Adrenal gland (tissue), 5 donors: ENCODE measurements around the gene PAQR9.

Experiments
- POLR2A ChIP-seq, 2 donors: fragments of 450-650 bp; IDR thresholded peaks; one replicate each; pipeline ENCODE4 v1.6.1; 2017; ENCODE audit warnings: antibody characterized with exemption in 2 of 2, mild to moderate bottlenecking in 2 of 2, moderate library complexity in 1 of 2
- TF ChIP-seq, protein P1 (sequence below), 6 experiments: fragments of 450-650 bp in 4 of 6; fragments of 200-600 bp in 2 of 6; sonication (generic) in 1 of 6; IDR thresholded peaks; 1 replicate in 5 of 6; 2 replicates in 1 of 6; pipeline versions ENCODE4 v1.5.1 to v1.8.0; 2016 to 2021; ENCODE audit warnings: antibody characterized with exemption in 6 of 6, mild to moderate bottlenecking in 2 of 6, moderate library complexity in 1 of 6
- donor health status: DM: no; HTN: no; CAD: no.

DNA sequence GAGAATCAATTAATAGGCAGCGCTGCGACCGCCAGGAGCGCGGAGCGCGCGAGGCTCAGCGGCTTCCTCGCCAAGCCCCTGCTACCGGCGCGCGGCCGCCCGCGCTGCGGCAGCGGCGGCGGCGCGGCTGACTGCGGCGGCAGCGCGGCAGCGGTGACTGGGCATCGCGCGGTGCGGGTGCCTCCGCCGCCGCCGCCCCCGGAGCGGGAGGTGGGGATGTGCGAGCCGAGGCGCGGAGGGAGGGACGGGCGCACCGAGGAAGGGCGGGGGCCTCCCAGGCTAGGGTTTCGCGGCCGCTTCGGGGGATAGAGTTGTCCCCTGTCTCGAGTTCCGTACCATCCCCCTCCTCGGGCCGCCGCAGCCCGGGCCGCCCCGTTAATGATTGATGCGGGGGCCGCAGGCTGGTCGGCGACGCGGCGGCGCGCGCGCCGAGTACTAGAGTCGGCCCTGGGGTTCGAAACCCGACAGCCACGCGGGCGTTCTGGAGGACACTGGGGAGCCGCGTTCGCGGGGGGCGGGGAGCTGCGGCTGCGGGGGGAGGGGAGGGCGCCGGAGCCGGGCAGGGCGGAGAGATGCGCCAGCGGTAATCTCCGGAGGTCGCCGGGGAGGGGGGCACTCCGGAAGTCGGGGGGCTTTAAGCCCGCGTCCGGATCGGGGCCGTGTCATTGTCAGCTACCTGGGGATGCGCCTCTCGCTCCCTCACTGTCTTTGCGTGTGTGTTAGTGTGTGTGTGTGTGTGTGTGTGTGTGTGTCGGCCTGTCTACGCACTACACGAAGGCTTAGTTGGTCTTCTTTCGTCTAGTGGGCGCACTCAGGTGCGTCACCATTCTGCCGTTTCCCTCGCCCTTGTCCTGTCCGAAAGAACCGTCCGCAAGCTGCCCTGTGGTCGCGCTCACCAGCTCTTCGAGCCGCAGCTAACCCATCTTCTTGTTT is at the start of gene PAQR9:
- TF ChIP-seq, protein P1, sequence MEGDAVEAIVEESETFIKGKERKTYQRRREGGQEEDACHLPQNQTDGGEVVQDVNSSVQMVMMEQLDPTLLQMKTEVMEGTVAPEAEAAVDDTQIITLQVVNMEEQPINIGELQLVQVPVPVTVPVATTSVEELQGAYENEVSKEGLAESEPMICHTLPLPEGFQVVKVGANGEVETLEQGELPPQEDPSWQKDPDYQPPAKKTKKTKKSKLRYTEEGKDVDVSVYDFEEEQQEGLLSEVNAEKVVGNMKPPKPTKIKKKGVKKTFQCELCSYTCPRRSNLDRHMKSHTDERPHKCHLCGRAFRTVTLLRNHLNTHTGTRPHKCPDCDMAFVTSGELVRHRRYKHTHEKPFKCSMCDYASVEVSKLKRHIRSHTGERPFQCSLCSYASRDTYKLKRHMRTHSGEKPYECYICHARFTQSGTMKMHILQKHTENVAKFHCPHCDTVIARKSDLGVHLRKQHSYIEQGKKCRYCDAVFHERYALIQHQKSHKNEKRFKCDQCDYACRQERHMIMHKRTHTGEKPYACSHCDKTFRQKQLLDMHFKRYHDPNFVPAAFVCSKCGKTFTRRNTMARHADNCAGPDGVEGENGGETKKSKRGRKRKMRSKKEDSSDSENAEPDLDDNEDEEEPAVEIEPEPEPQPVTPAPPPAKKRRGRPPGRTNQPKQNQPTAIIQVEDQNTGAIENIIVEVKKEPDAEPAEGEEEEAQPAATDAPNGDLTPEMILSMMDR (IDR thresholded peaks at IDR 0.05), result no peak
- no peak for TF ChIP-seq POLR2A (IDR thresholded peaks at IDR 0.05)
